Nucleus accumbens (tissue), 56 donors: ENCODE data around the gene ZMYND11.
"Not testable (repeated sequence)": the region's sequence is repeated elsewhere in the genome, so short reads cannot be mapped to it uniquely, and the experiment has no call there.

Experiments used
- DNase-seq, 56 donors: peaks; one replicate each; lab custom pipeline; 2025; lab: John Stamatoyannopoulos, UW

The ZMYND11 gene

DNA sequence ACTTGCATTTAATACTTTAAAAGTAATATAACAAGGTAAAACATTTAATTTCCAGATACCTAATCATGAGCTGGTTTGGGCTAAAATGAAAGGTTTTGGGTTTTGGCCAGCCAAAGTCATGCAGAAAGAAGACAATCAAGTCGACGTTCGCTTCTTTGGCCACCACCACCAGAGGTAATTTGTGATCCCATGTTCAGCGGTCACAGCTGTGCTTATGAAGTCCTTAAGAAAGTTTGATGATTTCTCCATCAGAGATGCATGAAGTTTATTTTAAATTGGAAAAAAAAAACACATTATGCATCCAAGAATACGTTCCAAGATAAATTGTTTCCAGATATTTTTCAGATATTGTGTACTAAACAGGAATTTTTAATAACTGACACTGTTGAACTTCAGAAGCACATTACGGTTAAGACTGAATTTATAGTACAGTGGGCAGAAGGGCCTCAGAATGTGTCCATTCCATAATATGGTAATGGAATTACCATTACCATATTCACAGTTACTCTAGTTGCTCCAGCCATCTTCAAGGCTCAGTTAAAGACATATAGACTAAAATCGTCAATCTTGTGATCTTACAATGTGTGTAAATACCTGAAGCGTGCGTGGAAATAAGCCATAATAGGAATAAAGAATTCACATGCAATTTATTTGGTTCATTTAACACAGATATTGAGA, 106.8 kb downstream of the ZMYND11 start:
- no peak for DNase-seq

DNA sequence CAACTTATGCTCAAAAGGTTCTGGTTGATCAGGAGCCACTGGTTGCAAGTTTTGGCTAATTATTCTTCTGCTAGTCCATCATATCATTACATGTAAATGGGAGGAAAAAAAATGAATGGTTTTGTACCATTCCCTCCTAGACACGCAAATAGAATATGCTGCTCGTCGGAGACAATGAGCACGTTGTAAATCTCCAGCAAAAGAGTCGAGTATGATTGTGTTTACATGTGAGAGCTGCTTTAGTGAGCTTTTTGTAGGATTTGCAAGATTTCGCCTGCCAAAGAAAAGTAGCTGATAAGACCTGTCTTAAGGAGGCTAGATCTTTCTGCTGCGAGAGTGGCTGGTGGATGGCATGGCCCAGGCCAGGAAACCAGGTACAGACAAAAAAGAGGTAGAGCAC, 109.0 kb downstream of the ZMYND11 start:
- no peak for DNase-seq

DNA sequence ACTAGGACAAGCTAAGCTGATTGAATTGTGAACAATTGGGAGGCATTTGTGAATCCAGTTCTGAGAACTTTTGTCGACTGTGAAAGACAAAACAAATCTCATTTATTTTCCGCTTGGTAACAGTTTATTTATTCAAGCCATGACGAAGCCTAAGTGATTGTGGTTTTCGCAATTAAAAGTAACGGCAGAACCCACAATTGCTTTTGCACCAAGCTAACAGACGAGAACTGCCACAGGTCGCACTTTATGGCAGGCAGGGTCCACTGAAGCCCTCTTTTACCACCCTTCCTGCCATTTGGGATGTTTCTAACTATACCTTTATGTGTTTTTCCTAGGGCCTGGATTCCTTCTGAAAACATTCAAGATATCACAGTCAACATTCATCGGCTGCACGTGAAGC, 111.2 kb downstream of the ZMYND11 start:
- DNase-seq, result no peak

DNA sequence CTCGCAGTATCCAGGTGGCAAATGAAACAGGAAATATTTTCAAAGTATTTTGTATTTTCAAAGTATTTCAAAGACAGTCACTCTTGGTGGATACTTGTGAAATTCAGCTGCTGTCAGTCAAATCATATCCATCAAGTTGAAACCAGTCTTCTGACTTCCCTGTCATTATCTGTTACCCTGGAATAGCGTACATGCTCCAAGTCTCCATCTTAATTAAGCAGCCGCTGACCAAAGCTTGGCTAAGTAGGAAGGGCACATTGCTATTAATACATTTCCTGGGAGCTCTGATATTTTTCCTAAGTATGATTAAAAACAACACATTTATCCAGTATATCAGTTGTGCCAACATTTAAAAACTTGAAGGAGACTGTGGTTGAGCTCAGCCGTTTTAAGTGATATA, 112.2 kb downstream of the ZMYND11 start:
- no peak for DNase-seq

DNA sequence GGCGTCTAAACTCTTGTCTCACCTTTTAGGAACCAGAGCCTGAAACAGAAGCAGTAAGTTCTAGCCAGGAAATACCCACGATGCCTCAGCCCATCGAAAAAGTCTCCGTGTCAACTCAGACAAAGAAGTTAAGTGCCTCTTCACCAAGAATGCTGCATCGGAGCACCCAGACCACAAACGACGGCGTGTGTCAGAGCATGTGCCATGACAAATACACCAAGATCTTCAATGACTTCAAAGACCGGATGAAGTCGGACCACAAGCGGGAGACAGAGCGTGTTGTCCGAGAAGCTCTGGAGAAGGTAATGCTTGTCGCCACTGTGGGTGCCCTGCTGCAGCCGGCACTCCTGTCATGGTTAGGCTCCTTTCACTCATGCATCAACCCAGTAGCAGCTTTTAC, 113.1 kb downstream of the ZMYND11 start:
- no peak for DNase-seq

DNA sequence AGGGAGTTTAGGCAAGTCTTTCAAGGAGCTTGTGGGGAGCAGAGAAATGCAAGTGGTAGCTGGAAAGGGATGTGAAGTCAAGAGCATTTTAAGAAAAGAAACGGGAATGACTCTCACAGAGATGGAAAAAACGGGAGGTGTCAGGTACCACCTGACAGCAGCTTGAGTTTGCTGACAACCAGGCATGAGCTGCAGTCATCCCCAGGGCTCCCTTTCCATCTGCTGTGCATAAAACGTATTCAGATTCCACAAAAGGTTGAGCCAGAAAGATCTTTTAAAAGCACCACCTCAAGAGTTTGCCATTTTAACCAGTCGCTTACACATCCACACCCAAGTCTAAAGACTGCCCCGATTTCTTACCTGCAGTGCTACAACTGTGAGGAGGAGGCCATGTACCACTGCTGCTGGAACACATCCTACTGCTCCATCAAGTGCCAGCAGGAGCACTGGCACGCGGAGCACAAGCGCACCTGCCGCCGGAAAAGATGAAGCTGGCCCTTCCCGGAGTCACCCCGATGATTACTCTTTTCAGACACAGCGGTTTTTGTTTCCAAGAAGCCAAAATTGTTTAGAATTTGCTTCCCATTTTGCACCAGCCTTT, 116.8 kb downstream of the ZMYND11 start:
- no peak for DNase-seq

DNA sequence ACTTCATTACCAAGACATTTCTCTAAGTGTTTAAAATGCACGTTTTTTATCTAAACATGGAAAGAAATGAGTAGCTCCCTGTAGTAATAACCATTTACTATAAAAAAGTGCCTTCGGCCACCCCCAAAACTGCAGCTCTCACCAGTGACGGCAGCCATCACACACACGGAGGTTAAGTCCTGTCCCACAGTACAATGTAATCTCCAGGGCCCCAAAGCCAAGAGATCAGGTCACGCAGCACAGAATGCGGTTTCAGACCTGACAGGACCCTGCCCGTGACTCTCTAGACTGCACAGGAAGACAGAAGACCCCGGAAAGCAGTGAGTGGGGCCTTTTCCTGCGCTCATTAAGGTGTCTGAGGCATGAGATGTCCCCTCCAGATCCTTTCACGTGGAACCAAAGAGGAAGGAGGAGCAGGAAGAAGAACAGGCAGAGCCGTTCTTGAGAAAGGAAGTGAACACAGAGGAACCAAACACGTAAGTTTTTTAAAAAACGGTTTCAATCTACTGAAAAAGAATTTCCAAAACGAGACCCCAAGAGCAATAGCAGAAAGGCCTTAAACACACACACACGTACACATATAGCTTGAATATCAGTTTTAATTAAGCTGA, 125.7 kb downstream of the ZMYND11 start:
- no peak for DNase-seq

DNA sequence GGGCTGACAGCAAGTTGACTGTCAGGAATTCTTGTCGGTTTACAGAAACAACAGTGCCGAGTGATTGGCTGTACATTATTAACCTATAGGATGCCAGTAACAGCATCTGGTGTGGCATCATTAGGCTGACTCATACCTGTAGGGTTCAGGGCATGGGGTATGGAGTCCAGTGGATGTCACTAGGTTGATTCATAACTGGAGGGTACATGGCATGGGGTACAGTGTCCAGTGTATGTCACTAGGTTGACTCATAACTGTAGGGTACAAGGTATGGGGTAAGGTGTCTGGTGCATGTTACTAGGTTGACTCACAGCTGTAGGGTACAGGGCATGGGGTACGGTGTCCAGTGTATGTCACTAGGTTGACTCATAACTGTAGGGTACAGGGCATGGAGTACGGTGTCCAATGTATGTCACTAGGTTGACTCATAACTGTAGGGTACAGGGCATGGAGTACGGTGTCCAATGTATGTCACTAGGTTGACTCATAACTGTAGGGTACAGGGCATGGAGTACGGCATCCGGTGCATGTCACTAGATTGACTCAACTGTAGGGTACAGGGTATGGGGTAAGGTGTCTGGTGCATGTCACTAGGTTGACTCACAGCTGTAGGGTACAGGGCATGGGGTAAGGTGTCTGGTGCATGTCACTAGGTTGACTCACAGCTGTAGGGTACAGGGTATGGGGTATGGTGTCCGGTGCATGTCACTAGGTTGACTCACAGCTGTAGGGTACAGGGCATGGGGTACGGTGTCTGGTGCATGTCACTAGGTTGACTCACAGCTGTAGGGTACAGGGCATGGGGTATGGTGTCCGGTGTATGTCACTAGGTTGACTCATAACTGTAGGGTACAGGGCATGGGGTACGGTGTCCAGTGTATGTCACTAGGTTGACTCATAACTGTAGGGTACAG, 129.2 kb downstream of the ZMYND11 start:
- DNase-seq, result not testable (repeated sequence)

DNA sequence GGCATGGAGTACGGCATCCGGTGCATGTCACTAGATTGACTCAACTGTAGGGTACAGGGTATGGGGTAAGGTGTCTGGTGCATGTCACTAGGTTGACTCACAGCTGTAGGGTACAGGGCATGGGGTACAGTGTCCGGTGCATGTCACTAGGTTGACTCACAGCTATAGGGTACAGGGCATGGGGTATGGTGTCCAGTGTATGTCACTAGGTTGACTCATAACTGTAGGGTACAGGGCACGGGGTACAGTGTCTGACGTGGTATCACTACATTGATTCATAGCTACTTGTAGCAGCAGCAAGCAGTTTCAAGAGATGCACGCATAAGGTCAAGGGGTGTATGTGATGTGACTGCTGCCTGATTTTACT, 129.8 kb downstream of the ZMYND11 start:
- DNase-seq, result not testable (repeated sequence)

DNA sequence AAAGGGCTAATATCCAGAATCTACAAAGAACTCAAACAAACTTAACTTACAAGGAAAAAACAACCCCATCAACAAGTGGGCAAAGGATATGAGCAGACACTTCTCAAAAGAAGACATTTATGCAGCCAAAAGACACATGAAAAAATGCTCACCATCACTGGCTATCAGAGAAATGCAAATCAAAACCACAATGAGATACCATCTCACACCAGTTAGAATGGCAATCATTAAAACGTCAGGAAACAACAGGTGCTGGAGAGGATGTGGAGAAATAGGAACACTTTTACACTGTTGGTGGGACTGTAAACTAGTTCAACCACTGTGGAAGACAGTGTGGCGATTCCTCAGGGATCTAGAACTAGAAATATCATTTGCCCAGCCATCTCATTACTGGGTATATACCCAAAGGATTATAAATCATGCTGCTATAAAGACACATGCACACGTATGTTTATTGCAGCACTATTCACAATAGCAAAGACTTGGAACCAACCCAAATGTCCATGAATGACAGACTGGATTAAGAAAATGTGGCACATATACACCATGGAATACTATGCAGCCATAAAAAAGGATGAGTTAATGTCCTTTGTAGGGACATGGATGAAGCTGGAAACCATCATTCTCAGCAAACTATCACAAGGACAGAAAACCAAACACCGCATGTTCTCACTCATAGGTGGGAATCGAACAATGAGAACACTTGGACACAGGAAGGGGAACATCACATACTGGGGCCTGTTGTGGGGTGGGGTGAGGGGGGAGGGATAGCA, 130.7 kb downstream of the ZMYND11 start:
- not testable (repeated sequence) for DNase-seq

DNA sequence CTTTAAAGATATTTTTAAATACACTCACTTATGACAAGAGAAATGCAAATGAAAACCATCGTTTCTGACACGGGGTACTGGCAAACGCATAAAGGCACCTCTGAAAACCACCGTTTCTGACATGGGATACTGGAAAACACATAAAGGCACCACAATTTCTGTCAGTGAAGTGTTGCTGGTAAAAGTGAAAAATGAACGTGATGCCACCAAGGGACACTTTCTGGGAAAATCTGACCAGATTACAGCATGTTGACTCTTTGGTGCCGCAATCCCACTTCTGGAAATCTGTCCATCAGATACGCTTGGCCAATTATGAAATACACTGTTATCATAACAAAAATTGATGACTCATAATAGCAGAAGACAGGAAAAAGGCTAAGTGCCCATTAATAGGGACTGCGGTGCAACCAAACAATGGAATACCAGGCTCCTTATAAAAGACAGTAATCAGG, 131.7 kb downstream of the ZMYND11 start:
- DNase-seq, result no peak

DNA sequence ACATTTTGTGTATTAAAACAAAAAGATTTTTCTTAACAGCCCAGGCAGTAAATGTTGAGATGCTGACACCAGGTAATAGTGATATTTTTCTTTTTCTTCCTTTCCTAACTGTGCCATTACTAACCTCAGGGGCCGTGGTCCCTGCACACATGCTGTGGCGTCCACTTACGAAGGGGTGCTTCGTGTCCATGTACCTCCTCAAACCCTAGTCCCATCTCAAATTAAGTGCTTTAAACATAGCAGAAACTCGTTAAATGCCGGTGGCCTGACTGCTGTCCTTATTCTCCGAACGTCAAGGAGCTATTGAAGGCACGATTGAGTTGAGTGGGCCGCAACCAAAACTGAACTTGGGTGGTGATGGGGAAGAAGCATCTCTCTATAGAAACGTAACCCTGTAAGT, 132.4 kb downstream of the ZMYND11 start:
- no peak for DNase-seq

DNA sequence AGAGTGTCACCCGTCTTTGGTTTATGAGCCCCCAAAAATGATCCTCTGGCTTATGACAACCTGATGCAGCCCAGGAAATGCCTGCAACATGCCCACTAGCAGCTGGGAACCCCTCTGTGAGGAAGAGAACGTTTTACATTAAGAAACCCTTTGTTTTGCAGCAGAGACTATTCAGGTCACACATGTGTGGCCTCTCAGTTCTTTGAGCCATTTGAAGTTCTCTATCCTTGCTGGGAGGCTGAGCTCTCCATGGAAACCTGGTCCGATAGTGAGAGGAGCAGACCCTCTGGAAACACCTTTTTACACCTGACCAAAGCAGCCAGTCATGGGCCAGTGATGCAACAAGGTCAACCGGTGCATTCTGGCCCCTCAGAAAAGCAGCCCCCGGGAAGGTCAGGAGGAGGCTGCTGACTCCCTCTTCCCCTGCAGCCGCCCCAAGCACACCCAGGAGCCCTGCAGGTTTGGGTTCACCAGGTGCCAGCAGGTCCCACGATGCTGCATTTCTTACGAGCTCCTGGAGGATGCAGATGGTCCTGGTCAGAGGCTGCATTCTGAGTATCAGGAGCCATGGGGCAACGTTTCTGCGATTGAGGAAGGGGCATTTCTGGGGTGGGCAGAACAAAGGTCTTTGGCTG, 134.3 kb downstream of the ZMYND11 start:
- DNase-seq, result no peak

DNA sequence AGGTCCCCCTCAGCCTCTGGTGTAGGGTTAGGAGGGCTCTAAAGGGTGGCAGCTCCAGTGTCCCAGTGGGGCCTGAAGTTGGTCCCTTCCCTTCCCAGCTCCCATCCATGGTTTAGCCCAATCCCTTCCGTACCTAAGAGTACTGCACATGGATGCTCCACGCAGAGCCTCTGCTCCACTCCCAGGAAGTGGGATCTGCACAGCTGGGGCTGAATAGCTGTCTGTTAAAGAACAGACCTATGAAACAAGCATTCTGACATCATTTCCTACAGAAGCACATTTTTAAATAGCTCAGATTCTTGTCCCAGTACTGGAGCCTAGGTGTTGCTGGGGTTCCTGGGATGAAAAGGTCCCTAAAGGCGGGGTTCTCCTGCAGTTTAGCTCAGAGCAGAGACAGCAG, 135.9 kb downstream of the ZMYND11 start:
- no peak for DNase-seq

DNA sequence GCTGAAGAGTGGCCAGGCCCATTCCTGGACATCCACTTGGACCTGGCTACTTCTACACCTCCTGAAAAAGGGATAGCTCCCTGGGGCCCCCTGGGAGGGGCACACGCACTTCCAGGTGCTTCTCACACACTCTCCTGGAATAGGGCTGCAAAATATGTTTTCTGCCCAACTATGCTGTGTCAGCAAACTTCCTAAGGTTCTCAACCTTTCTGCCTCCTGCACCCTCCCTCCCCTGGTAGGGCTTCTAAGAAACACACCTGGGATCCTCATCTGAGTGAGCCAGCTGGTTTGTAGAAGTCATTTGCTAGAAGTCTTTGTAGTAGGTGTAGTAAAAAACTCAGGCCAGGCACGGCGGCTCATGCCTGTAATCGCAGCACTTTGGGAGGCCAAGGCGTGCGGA, 136.5 kb downstream of the ZMYND11 start:
- no peak for DNase-seq

DNA sequence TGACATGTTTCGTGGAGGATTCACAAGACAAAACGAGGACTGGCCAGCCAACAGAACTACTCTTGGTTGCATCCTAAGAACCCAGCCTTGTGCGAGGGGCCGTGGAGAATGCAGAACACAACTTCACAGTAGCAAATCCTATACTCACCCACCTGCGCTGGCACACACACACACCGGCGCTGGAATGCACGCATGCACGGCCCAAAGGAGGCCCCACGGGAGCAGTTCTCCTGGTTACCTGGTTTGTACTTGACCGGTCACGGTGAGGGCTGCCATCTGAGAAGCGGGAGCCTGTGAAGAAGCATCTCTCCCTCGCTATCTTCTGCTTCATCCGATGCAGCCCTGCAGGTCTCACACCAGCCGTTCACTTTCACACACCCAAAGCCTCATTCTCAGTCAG, 137.8 kb downstream of the ZMYND11 start:
- no peak for DNase-seq

DNA sequence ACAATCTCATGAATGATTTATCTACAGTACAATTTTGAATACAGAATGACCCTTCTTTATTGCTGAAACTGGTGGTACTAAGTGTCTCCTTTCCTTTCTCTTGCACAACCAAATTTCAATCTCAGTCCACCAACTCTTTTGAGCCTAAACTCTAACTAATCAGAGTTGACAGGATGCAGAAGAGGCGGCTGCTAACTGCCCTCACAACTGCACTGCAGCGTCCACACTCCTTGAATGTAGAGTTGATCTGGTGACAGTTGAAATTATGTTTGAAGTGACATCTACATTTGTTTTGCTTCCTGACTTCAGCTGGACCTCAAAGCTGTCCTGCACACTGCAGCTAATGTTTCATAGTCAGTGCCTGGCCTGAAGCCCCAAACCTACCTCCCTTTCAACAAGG, 139.6 kb downstream of the ZMYND11 start:
- DNase-seq, result no peak

DNA sequence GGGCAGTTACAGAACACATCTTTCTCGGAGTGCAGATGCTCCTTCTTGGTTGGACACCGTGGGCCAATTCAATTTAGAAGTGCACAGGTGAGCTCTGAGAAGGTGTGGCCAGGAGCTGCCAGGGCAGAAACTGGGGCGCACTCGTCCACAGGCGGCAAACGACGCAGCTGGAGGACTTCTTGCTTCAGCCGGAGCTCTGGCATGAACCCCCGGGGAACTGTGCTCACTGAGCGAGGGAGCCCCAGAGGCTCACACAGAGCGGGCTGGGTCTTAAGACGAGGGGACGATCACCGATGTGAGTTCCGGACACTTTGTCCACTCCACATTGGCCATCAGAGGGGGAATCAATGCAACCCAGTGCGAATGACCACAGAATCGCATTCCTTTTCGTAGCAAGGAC, 140.4 kb downstream of the ZMYND11 start:
- no peak for DNase-seq

DNA sequence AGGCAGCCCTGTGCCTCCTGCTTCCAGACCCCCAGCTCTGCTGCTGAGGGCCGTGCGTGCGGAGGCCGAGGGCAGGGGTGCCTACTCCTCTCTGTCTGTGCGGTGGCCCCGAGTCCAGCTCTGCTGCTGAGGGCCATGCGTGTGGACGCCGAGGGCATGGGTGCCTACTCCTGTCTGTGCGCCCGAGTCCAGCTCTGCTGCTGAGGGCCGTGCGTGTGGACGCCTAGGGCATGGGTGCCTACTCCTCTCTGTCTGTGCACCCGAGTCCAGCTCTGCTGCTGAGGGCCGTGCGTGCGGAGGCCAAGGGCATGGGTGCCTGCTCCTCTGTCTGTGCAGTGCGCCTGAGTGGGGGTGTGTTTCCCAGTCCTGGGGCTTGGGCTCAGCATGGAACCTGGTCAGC, 142.7 kb downstream of the ZMYND11 start:
- DNase-seq, result no peak

DNA sequence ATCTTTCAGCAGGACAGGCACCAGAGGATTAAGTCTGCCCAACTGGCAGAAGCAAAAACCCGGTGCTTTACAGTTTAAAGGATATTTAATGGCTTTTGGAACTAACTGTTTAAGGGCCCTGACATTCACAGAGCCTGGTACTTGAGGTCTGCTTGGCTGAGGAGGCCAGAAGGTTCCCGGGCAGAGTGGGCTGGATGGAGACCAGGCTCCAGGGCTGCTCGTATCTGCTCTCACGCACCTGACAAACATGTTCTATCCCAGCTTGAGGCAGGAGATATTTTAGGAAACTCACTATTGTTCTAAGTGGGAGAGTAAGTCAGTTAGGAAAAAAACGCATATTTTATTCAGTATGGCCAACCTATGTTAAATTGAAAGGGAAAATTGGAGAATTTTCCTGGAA, 143.5 kb downstream of the ZMYND11 start:
- DNase-seq, result no peak
